ENCODE measurements around the gene ANO7.

Gene ANO7

GRCh38 chr2:241207151-241207550, 18.7 kb downstream of the ANO7 start:
- DNase-seq (ENCODE audit: insufficient read length, low spot score) (no peak), FAIRE-seq (no peak)

DNA sequence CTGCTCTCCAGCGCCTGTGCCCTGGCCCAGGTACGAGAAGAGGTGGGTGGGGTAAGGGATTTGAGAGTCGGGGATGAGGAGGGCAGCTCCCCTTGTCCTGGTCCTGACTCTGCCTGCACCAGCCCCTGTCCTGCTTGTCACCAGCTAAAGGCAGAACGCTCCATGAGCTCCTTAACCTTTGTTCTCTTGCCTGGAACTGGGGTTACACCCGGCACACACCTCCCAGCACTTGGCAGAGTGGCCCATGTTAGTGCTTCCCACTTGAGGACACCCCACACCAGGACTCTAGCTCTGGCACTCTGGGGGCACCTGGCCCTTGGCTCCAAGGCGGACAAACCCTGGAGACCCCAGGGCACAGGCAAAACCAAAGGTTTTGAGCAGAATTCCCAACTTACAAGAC, 19.2 kb downstream of the ANO7 start:
- DNase-seq (ENCODE audit: insufficient read length, low spot score) (no peak), FAIRE-seq (no peak)

GRCh38 chr2:241208058-241208457, 19.6 kb downstream of the ANO7 start:
- DNase-seq (ENCODE audit: insufficient read length, low spot score) (no peak), FAIRE-seq (no peak)

- DNase-seq (ENCODE audit: insufficient read length, low spot score): no peak
- no peak for FAIRE-seq
Measured at GRCh38 chr2:241209271-241209670, 20.8 kb downstream of the ANO7 start.

DNA sequence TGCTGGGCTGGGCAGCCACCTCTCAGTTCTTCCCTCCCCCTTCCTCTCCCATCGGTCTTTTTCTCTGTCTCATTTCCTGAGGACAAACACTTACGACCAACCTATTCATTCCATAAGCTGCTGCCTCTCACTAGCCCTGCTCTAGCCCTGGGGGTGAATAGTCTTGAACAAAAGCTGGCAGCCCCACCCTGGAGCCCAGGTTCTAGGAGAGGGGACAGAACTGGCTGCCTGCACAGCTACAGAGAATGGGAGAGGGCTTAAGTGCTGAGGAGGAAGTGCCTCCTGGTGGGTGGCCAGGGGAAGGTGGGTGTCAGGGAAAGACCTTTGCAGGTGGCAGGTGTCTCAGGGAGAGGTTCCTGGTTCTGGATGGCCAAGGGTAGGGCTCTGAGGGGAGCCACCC, 22.8 kb downstream of the ANO7 start:
- FAIRE-seq: no peak
- DNase-seq (ENCODE audit: insufficient read length, low spot score): no peak

GRCh38 chr2:241213041-241213440, 24.6 kb downstream of the ANO7 start:
- no peak for DNase-seq (ENCODE audit: insufficient read length, low spot score)
- no peak for FAIRE-seq

GRCh38 chr2:241213567-241213966, 25.1 kb downstream of the ANO7 start:
- FAIRE-seq: no peak
- DNase-seq (ENCODE audit: insufficient read length, low spot score): no peak

- DNase-seq (ENCODE audit: insufficient read length, low spot score) (no peak), FAIRE-seq (no peak)
Measured at GRCh38 chr2:241214209-241214608, 25.7 kb downstream of the ANO7 start.

DNA sequence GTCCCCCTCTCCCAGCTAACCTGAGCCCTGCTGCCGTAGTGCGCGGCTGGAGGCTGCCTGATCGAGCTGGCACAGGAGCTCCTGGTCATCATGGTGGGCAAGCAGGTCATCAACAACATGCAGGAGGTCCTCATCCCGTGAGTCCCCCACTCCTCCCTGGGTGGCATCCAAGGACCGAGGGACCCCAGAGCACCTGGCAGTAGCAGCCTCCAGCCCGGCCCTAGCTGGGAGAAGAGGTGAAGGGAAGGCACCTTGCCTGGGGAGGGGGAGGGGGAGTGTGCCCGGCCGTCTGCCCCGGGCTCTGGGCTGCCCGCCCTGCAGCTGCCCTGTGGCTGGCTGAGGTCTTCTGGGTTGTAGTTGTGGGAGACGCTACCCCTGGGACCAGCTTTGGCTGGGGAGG, 26.3 kb downstream of the ANO7 start:
- no peak for DNase-seq (ENCODE audit: insufficient read length, low spot score)
- FAIRE-seq: no peak

- FAIRE-seq (no peak), DNase-seq (ENCODE audit: insufficient read length, low spot score) (no peak)
Measured at GRCh38 chr2:241215421-241215820, 26.9 kb downstream of the ANO7 start.

DNA sequence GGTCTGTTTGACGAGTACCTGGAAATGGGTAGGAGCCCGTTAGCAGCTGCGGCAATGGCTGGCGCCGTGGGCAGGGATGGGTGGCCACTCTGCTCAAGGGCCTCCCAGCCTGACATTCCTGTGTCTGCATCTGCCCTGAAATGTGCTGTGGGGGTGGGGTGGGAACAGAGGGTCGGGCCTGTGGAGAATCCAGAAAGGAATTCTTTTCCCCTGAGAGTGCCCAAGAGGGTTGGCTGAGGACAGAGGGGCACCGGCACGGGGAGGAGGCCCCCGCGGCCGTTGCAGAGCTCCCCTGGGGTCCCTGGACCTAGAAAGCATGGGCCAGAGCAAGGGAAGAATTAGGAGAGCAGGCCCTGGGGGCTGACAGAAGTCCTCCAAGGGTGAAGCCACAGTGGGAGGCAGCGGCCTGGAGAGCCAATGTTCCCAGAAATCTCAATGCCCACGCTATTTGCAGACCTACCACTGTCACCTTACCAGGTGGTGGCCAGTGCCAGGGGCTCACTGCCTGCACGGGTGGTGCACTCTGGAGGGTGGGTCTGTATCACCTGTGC, 27.8 kb downstream of the ANO7 start:
- no peak for FAIRE-seq
- no peak for DNase-seq (ENCODE audit: insufficient read length, low spot score)

DNA sequence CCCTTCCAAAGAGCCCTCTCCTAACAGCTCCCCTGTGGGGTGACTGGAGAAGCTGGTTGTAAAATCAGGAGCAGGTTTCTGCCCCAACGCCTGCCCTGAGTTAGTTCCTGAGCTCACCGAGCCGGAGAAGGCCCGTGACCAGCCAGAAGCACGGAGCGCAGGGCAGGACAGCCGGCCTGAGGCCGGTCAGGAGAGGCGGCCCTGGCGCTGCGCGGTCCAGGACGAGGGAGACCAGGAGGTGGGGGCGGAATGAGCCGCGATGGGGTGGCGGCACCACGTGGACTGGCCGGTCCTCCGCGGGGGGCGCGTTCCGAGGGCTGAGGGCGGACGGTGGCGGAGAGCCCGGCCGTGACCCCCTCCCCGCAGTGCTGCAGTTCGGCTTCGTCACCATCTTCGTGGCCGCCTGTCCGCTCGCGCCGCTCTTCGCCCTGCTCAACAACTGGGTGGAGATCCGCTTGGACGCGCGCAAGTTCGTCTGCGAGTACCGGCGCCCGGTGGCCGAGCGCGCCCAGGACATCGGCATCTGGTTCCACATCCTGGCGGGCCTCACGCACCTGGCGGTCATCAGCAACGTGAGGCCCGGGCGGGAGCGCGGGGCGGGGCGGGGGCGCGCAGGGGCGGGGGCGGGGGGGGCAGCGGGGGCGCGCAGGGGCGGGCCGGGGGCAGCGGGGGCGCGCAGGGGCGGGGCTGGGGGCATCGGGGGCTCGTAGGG, 29.0 kb downstream of the ANO7 start:
- FAIRE-seq (no peak), DNase-seq (ENCODE audit: insufficient read length, low spot score) (peak; percentile 56)

DNA sequence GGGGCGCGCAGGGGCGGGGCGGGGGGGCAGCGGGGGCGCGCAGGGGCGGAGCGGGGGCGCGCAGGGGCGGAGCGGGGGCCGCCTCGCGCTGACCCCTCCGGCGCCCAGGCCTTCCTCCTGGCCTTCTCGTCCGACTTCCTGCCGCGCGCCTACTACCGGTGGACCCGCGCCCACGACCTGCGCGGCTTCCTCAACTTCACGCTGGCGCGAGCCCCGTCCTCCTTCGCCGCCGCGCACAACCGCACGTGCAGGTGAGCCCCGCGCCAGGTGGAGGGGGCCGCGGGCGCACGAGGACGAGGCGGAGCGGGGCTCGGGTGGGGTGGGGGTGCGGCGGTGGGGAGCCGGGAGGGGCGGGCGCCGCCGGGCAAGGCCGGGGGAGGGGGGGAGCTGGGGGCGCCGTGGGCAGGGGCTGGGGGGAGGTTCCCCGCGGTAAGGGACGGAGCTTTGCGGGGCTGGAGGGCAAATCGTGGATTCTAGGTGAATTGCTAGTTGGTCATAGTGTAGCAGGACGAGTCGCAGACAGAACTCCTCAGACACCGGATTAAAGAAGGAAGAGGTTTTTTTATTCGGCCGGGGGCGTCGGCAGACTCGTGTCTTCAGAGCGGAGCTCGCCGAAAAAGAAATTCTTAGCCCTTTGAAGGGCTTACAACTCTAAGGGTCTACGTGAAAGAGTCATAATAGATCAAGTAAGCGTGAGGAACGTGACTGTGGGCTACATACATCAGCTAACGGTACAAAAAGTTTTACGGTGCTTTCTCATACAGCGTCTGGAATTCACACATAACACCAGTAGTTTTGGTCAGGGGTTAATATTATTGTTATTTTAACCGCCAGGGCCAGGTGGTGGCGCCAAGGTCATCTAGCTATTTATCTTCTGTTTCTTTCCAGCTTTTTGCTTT, 29.9 kb downstream of the ANO7 start:
- FAIRE-seq (peak; percentile 76), DNase-seq (ENCODE audit: insufficient read length, low spot score) (peak; percentile 71)

DNA sequence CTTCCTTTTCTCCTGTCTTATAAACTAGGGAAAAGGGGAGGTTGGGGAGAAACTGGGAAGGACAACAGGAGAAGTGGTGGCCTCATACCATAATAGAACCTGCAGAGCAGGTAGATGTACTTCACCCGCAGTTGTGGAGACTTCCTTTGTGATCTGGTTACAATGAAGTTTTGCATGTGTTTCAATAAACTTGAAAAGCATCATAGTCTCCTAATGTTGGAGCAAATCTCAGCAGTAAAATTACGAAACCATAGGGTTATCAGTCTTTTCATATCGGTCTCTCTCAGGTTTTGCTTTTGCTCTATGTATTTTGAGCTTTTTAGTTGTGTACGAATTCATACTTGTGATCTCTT, 30.5 kb downstream of the ANO7 start:
- DNase-seq (ENCODE audit: insufficient read length, low spot score): no peak
- FAIRE-seq: no peak

GRCh38 chr2:241219856-241220356, 31.4 kb downstream of the ANO7 start:
- DNase-seq (ENCODE audit: insufficient read length, low spot score): no peak
- no peak for FAIRE-seq

DNA sequence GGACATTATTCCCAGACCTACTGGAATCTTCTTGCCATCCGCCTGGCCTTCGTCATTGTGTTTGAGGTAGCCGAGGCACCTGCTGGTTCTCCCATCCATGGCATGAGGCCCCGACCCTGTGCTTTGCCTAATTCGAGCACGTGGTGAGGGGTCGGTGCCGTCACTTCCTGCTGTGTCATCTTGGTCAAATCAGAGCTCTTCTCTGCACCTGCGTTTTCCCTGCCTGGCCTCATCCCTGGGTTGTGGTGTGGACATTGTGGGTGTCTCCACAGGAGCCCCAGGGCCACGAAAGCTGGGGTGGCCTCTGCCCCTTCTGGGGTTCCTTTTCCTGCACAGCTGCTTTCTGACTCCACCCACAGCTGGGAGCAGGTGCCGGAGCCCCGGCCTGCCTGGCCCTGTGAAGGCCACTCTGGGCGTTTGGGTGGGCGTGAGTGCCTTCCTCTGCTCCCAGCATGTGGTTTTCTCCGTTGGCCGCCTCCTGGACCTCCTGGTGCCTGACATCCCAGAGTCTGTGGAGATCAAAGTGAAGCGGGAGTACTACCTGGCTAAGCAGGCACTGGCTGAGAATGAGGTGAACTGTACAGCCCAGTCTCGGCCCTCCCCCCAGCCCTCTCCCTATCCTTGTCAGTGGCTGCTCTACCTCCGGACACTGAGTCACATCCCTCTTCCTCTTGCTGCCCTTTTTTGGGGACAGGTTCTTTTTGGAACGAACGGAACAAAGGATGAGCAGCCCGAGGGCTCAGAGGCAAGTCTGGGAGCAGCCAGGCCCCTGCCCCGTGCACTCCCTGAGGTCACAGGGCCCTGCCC, 34.9 kb downstream of the ANO7 start:
- DNase-seq (ENCODE audit: insufficient read length, low spot score) (no peak), FAIRE-seq (no peak)

- DNase-seq (ENCODE audit: insufficient read length, low spot score) (no peak), FAIRE-seq (no peak)
Measured at GRCh38 chr2:241224018-241224850, 35.8 kb downstream of the ANO7 start.

DNA sequence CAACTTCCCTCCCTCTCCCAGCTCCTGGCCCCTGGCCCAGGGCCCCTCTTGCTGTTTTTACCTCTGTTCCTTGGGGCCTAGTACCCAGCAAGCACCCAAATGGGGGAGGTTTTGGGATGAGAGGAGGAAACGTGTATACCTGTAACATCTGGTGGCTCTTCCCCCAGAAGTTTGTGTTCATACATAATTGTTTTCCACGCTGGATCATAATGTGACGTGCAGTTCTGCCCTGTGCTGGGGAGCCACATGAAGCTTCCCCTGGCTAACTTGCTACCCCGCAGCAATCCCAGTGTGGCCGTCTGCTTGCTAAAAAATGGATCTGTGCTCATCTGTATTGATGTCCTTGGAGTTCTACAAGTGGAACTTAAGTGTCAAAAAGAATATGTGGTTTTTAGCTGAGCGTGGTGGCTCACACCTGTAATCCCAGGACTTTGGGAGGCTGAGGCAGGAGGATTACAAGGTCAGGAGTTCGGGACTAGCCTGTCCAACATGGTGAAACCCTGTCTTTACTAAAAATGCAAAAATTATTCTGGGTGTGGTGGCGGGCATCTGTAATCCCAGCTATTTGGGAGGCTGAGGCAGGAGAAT, 36.5 kb downstream of the ANO7 start:
- DNase-seq (ENCODE audit: insufficient read length, low spot score) (no peak), FAIRE-seq (no peak)

DNA sequence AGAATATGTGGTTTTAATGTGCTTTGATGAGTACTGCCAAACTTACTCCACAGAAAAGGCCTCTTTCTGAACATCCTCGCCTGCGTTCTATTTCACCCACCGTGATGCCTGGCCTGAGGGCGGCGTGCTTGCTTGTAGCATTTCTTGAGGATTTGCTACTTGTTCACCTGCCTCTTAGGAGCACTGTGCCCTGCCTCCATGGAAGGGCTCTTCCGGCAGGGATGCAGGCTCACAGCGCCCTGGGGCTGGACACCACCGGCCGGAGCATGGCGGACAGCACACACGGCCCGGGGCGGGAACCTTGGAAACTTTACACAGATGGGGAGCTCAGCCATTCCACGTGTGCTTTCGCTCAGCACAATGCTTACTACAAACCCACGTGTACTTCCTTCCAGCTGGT, 37.1 kb downstream of the ANO7 start:
- FAIRE-seq (no peak), DNase-seq (ENCODE audit: insufficient read length, low spot score) (no peak)

GRCh38 chr2:241225983-241226382, 37.5 kb downstream of the ANO7 start:
- DNase-seq (ENCODE audit: insufficient read length, low spot score): no peak

More at GRCh38 chr2:241225983-241226382, 37.5 kb downstream of the ANO7 start:
- no peak for FAIRE-seq

Data from HTR-8/SVneo (cell line).